Measurements from ENCODE around the gene ZNF724.
"Not testable (repeated sequence)": the region's sequence is repeated elsewhere in the genome, so short reads cannot be mapped to it uniquely, and the experiment has no call there.

The ZNF724 gene

DNA sequence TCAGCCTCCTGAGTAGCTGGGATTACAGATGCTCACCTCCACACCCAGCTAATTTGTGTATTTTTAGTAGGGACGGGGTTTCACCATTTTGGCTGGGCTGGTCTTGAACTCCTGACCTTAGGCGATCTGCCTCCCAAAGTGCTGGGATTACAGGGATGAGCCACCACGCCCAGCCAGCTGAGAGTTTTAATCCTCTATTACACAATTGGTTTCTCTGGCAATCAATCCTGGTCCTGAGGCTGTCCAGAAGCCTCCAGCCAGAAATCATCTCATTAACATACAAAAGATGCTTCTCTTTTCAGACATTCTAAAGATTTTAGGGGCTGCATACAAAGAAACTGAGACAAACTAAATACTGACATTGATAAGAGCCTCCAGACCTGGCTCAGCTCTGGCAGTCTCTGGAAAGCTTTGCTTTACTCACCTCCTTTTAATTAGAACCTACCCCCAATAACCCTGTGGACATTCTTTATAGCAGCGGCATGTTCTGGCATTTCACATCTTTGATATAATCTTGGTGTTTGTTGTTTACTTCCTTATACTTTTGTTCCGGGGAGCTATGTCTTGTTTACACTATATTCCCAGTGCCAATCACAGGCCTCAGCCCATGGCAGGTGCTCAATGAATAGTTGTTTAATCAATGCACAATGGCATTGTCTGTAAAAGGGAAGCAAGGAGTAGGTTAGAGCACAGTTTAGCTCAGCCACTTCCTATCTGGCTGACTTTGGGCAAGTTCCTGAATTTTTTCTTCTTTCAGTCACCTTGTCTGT is 4.1 kb upstream of the ZNF724 start:
- TF ChIP-seq, protein P1, sequence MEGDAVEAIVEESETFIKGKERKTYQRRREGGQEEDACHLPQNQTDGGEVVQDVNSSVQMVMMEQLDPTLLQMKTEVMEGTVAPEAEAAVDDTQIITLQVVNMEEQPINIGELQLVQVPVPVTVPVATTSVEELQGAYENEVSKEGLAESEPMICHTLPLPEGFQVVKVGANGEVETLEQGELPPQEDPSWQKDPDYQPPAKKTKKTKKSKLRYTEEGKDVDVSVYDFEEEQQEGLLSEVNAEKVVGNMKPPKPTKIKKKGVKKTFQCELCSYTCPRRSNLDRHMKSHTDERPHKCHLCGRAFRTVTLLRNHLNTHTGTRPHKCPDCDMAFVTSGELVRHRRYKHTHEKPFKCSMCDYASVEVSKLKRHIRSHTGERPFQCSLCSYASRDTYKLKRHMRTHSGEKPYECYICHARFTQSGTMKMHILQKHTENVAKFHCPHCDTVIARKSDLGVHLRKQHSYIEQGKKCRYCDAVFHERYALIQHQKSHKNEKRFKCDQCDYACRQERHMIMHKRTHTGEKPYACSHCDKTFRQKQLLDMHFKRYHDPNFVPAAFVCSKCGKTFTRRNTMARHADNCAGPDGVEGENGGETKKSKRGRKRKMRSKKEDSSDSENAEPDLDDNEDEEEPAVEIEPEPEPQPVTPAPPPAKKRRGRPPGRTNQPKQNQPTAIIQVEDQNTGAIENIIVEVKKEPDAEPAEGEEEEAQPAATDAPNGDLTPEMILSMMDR (IDR thresholded peaks at IDR 0.05; ENCODE audit: extremely low read depth, insufficient read depth, missing control alignments), result no peak
- in situ Hi-C loops (cut with MboI; ENCODE audit: low pct_unique_long_range_greater_than_20kb, low sequenced_read_pairs, unreplicated experiment), result no loop called here
- no peak for DNase-seq (ENCODE audit: low spot score)

DNA sequence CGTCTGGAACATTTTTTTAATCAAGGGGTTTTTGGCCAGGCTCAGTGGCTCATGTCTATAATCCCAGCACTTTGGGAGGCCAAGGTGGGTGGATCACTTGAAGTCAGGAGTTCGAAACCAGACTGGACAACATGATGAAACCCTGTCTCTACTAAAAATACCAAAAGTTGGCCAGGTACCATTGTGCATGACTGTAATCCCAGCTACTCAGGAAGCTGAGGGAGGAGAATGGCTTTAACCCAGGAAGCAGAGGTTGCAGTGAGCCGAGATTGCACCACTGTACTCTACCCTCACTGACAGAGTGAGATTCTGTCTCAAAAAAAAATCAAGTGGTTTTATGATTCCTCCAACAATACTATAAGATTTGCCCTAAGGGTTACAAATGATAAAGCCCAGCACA is 3.1 kb upstream of the ZNF724 start:
- DNase-seq (ENCODE audit: low spot score); in situ Hi-C loops (cut with MboI; ENCODE audit: low pct_unique_long_range_greater_than_20kb, low sequenced_read_pairs, unreplicated experiment): not testable (repeated sequence)

DNA sequence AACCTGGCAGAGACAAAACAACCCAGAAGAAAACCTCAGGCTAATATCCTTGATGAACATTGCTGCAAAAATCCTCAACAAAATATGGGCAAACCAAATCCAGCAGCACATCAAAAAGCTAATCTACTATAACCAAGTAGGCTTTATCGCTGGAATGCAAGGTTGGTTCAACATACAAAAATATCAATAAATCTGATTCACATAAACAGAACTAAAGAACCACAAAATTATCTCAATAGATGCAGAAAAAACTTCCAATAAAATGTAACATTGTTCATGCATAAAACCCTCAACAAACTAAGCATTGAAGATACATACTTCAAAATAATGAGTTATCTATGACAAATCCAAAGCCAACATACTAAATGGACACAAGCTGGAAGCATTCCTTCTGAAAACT is 8.8 kb downstream of the ZNF724 start:
- no peak for DNase-seq (ENCODE audit: low spot score)
- in situ Hi-C loops (cut with MboI; ENCODE audit: low pct_unique_long_range_greater_than_20kb, low sequenced_read_pairs, unreplicated experiment), result no loop called here
- TF ChIP-seq, protein P1 (IDR thresholded peaks at IDR 0.05; ENCODE audit: extremely low read depth, insufficient read depth, missing control alignments), result no peak

DNA sequence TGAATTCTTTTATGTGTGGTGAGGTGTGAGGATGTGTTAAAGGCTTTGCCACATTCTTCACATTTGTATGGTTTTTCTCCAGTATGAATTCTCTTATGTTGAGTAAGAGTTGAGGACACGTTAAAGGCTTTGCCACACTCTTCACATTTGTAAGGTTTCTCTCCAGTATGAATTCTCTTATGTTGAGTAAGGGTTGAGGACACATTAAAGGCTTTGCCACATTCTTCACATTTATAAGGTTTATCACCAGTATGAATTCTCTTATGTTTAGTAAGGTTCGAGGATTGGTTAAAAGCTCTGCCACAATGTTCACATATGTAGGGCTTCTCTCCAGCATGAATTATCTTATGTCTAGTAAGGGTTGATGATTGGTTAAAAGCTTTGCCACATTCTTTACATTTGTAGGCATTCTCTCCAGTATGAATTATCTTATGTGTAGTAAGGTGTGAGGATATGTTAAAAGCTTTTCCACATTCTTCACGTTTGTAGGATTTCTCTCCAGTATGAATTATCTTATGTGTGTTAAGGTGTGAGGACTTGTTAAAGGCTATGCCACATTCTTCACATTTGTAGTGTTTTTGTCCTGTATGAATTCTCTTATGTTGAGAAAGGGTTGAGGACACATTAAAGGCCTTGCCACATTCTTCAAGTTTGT is 27.1 kb downstream of the ZNF724 start:
- TF ChIP-seq, protein P1 (IDR thresholded peaks at IDR 0.05; ENCODE audit: extremely low read depth, insufficient read depth, missing control alignments), result no peak
- no peak for DNase-seq (ENCODE audit: low spot score)
- in situ Hi-C loops (cut with MboI; ENCODE audit: low pct_unique_long_range_greater_than_20kb, low sequenced_read_pairs, unreplicated experiment), result no loop called here

DNA sequence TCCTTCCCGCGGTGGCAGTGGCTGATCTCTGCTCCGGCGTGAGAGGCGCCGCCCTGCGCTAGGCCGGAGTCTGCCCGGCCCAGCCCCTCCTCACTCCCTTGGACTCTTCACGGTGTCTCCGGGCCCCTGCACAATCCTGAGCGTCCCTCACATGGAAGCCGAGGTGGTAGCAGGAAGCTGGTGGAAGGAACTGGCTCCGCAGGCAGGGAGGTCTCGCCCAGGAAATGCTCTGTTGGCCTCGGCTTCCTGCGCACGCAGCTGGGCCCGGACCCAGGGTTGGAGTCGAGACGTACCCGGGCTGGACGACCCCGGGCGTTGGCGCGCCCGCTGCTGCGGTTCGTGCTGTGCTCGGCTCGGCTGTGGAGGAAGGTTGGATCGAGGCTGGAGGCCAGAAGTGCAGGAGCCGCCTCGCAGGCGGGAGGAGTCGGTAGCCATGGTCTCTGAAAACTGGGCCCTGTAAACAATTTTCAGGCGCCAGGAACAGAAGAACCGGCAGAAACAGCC is 46.3 kb downstream of the ZNF724 start:
- DNase-seq (ENCODE audit: low spot score), result no peak
- TF ChIP-seq, protein P1 (IDR thresholded peaks at IDR 0.05; ENCODE audit: extremely low read depth, insufficient read depth, missing control alignments), result no peak
- in situ Hi-C loops (cut with MboI; ENCODE audit: low pct_unique_long_range_greater_than_20kb, low sequenced_read_pairs, unreplicated experiment), result no loop called here

DNA sequence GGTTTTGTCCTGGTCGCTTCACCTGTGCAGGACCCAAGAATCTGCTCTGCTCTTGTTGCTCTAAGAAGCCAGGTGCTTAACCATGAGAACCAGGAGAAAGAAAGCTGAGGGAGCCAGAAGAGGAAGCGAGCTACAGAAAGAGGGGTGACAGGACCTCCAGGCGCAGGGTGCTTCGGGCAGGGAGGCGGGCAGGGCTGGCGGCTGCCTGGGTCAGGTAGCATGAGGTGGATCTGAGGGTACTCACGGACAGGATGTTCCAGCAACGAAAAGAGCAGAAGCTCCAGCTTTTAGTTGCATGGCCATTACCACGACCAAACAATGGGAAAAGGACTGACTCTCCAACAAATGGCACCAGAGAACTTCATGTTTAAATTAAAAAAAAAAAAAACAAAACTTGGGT is 59.9 kb downstream of the ZNF724 start:
- no peak for DNase-seq (ENCODE audit: low spot score)
- in situ Hi-C loops (cut with MboI; ENCODE audit: low pct_unique_long_range_greater_than_20kb, low sequenced_read_pairs, unreplicated experiment), result no loop called here
- TF ChIP-seq, protein P1 (IDR thresholded peaks at IDR 0.05; ENCODE audit: extremely low read depth, insufficient read depth, missing control alignments), result no peak

DNA sequence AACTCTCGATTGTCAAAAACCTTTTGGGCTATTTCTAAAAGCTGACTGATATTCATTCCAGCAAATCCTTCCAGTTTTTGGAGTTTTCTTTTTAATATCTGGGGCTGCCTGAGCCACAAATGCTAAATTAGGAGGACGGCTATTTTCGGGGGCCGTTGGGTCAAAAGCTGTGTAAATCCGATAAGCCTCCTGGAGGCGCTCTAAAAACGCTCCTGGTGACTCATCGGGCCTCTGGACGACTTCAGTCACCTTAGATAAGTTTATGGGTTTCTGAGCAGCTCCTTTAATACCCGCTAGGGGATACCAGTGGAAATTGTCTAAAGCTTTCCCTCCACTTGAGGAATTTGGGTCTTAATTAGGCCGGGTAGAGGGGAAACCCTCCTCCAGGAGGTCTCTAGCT is 66.9 kb downstream of the ZNF724 start:
- in situ Hi-C loops (cut with MboI; ENCODE audit: low pct_unique_long_range_greater_than_20kb, low sequenced_read_pairs, unreplicated experiment), result no loop called here
- TF ChIP-seq, protein P1 (IDR thresholded peaks at IDR 0.05; ENCODE audit: extremely low read depth, insufficient read depth, missing control alignments), result no peak
- no peak for DNase-seq (ENCODE audit: low spot score)

All from GM13977 (cell line).